Tracheal epithelial cell (primary cell): ENCODE results near the gene SIT1. TPM values are rescaled to one million over a fixed set of nuclear protein-coding genes. Genes with fewer than 3 reads are reported as not detected.

Experiments
- total RNA-seq: library from RNA; depleted of rRNA; stranded (reverse); fragments of >200 nt; gene quantifications from 2 replicates; pipeline ENCODE4 v1.2.1, GENCODE V29; 2014

SIT1 gene
- not detected in 2 replicates for total RNA-seq

GRCh38 chr9:35650341-35651158 lies at the start of gene SIT1:
Gene SIT1, minus strand, starts transcription at chr9:35650931. Its CDS starts 78 bp downstream, at chr9:35650853.

GRCh38 chr9:35689542-35690293 lies 39.0 kb upstream of the SIT1 start, which contains the start of gene TPM2:
Gene TPM2, minus strand, starts transcription at chr9:35689925. Its CDS starts 108 bp downstream, at chr9:35689817.

GRCh38 chr9:35673132-35674024 lies 22.6 kb upstream of the SIT1 start, which contains the start of gene CA9:
Gene CA9, plus strand, starts transcription at chr9:35673928. Its CDS starts 32 bp downstream, at chr9:35673960.

GRCh38 chr9:35664531-35665470 lies 14.1 kb upstream of the SIT1 start, which contains the start of gene ARHGEF39:
Gene ARHGEF39, minus strand, starts transcription at chr9:35665195. Its CDS starts 26 bp downstream, at chr9:35665169.

GRCh38 chr9:35658137-35658967 lies 7.6 kb upstream of the SIT1 start, which contains the start of gene CCDC107:
Gene CCDC107, plus strand, starts transcription at chr9:35658292. Its CDS starts 88 bp downstream, at chr9:35658380.

GRCh38 chr9:35657546-35658136 lies 6.9 kb upstream of the SIT1 start, which contains the start of gene RMRP:
Gene RMRP, minus strand, starts transcription at chr9:35658019.

GRCh38 chr9:35618325-35618727 lies 32.4 kb downstream of the SIT1 start, which contains the start of gene CD72:
Gene CD72, minus strand, starts transcription at chr9:35618413. Its CDS starts 110 bp downstream, at chr9:35618303.

GRCh38 chr9:35604578-35605350 lies 46.0 kb downstream of the SIT1 start, which contains the start of gene TESK1:
Gene TESK1, plus strand, starts transcription at chr9:35605262. Its CDS starts 358 bp downstream, at chr9:35605620.

Other genes with a start within 250 kb of the SIT1 start
- 4.0 and 10.4 TPM in 2 replicates for gene RUSC2, start 160.8 kb downstream of the SIT1 start, total RNA-seq
- gene TESK1, start 45.7 kb downstream of the SIT1 start, total RNA-seq: 7.7 and 9.4 TPM in 2 replicates
- 0.72 TPM in 1 of 2 replicates, not detected in the other for gene CD72, start 32.5 kb downstream of the SIT1 start, total RNA-seq
- gene RMRP, start 7.1 kb upstream of the SIT1 start, total RNA-seq: 9,806 and 24,624 TPM in 2 replicates
- 8.1 and 19.5 TPM in 2 replicates for gene CCDC107, start 7.4 kb upstream of the SIT1 start, total RNA-seq
- 1.3 and 4.6 TPM in 2 replicates for gene ARHGEF39, start 14.3 kb upstream of the SIT1 start, total RNA-seq
- gene CA9, start 23.0 kb upstream of the SIT1 start, total RNA-seq: 9.6 and 35.2 TPM in 2 replicates
- gene TPM2, start 39.0 kb upstream of the SIT1 start, total RNA-seq: 61.0 and 129 TPM in 2 replicates
- 92.3 and 171 TPM in 2 replicates for gene TLN1, start 81.3 kb upstream of the SIT1 start, total RNA-seq
- 29.2 and 88.4 TPM in 2 replicates for gene CREB3, start 81.7 kb upstream of the SIT1 start, total RNA-seq
- gene GBA2, start 98.3 kb upstream of the SIT1 start, total RNA-seq: 26.7 and 30.7 TPM in 2 replicates
- gene RGP1, start 98.4 kb upstream of the SIT1 start, total RNA-seq: 10.6 and 11.1 TPM in 2 replicates
- gene MSMP, start 103.3 kb upstream of the SIT1 start, total RNA-seq: not detected in 2 replicates
- 8.7 and 12.4 TPM in 2 replicates for gene NPR2, start 140.7 kb upstream of the SIT1 start, total RNA-seq
- gene SPAG8, start 161.3 kb upstream of the SIT1 start, total RNA-seq: under 0.01 TPM in 1 of 2 replicates, not detected in the other
- 18.8 and 36.4 TPM in 2 replicates for gene HINT2, start 164.1 kb upstream of the SIT1 start, total RNA-seq
- not detected in 2 replicates for gene FAM221B, start 177.8 kb upstream of the SIT1 start, total RNA-seq
- 1.9 TPM in 2 replicates for gene TMEM8B, start 178.3 kb upstream of the SIT1 start, total RNA-seq
- not detected in 2 replicates for gene OR13J1, start 219.5 kb upstream of the SIT1 start, total RNA-seq